GM13977 (cell line): ENCODE data around the gene SERPINA4.

Experiments used
- DNase-seq: peaks from one replicate; pipeline ENCODE4 v3.0.0; 2012; ENCODE audit warnings: low spot score
- in situ Hi-C: fragments of 300-500 bp; cut with MboI; formaldehyde crosslinking; loops from one replicate; pipeline ENCODE4 v1.12.0; 2022; ENCODE audit warnings: low sequenced_read_pairs, low pct_unique_long_range_greater_than_20kb, mixed read lengths, inconsistent platforms; ENCODE audit not compliant: unreplicated experiment
- TF ChIP-seq, protein P1 (sequence below): IDR thresholded peaks from 2 replicates; pipeline ENCODE4 v1.5.1; 2012; ENCODE audit warnings: mild to moderate bottlenecking, control low read depth; ENCODE audit not compliant: insufficient read depth; ENCODE audit errors: extremely low read depth, missing control alignments

The SERPINA4 gene

DNA sequence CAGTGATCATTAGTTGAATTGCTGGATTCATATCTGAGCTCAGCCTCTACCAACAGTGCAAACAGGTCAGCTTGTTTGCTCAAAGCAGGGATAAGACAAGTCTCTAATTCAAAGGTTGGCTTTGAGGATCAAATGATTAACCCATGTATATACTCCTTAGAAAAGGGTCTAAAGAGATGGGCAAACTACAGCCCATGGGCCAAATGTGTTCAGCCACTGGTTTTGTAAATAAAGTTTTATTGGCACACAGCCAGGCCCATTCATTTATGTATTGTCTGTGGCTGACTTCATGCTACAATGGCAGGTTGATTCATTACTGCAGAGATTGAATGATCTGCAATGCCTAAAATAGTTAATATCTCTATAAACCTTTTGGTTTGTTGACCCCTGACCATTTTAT lies 3.1 kb downstream of the SERPINA4 start:
- TF ChIP-seq, protein P1, sequence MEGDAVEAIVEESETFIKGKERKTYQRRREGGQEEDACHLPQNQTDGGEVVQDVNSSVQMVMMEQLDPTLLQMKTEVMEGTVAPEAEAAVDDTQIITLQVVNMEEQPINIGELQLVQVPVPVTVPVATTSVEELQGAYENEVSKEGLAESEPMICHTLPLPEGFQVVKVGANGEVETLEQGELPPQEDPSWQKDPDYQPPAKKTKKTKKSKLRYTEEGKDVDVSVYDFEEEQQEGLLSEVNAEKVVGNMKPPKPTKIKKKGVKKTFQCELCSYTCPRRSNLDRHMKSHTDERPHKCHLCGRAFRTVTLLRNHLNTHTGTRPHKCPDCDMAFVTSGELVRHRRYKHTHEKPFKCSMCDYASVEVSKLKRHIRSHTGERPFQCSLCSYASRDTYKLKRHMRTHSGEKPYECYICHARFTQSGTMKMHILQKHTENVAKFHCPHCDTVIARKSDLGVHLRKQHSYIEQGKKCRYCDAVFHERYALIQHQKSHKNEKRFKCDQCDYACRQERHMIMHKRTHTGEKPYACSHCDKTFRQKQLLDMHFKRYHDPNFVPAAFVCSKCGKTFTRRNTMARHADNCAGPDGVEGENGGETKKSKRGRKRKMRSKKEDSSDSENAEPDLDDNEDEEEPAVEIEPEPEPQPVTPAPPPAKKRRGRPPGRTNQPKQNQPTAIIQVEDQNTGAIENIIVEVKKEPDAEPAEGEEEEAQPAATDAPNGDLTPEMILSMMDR = no peak
- in situ Hi-C loops = no loop called here
- no peak for DNase-seq

DNA sequence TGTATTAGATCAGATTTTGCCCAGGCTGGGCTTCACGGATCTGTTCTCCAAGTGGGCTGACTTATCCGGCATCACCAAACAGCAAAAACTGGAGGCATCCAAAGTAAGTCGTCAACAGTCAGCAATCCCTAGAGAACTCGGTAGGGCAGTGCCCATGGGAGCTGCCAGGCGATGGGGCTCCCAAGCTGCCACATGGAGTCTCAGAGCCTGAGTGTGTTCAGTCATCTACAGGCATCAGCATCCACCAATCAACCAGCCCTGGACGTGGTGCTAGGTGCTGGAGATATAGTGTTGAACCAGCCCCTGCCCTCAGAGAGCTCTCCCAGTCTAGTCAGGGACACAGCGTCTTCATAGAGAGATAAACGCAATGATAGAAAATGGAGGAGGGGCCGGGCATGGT lies 6.9 kb downstream of the SERPINA4 start:
- in situ Hi-C loops = no loop called here
- TF ChIP-seq, protein P1 = no peak
- DNase-seq = no peak

DNA sequence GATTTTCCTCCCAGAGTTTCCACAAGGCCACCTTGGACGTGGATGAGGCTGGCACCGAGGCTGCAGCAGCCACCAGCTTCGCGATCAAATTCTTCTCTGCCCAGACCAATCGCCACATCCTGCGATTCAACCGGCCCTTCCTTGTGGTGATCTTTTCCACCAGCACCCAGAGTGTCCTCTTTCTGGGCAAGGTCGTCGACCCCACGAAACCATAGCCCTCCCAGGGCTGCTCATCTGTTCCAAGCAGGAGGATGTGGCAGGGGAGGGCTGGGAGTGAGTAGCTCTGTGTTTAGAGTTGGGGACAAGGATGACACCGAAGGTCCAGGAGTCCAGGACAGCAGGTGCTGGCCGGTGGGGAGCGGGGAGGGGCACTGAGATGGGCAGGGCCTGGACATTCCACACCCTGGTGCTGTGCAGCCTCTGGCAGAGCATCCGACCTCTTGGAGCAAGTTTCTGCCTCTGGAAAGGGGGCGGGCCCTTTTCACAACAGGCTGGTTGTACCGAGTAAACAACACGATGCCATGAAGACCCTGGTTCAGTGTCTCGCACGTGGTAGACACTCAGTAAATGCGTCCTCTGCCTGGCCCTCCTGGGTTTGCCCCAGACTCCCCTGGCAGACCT lies 8.2 kb downstream of the SERPINA4 start:
- in situ Hi-C loops = no loop called here
- DNase-seq = no peak
- TF ChIP-seq, protein P1 = no peak

DNA sequence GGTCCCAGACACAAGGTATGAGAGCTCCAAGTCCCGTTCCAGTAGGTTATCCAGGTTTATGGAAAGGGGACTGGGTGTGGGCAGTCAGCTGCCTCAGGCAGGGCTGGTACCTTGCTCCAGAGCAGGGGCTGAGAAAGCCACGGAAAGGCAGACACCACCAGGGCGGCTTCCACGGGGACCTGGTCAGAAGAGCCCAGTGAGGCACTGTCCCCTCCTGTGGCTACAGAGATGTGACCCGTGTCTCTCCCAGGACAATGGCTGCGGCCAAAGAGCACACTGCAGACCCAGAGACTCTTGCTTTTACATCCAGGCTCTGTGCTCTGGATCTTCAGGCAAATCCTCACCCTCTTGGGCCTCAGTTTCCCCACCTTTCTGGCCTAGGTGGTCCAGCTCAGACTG lies 8.8 kb downstream of the SERPINA4 start:
- TF ChIP-seq, protein P1 = no peak
- in situ Hi-C loops = no loop called here
- no peak for DNase-seq

DNA sequence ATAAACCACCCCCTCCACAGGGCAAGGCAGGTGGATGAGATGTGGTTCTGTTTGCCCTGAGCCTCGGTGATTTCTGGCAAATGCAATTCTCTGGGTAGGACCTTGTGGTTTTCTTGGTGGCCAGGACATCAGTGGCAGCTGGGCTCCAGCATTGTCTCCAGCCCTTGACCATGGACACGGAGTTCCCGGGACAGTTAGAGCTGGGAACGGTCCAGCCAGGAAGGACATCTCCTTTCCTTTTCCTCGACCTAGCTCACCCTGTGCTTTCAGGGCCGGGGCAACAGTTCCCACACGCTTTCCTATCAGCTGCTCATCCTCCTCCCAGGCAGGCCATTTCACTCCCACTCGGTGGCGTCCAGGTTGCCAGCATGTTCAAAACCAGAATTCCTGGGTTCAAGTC lies 9.2 kb downstream of the SERPINA4 start:
- no peak for DNase-seq
- TF ChIP-seq, protein P1 = no peak
- in situ Hi-C loops = no loop called here

DNA sequence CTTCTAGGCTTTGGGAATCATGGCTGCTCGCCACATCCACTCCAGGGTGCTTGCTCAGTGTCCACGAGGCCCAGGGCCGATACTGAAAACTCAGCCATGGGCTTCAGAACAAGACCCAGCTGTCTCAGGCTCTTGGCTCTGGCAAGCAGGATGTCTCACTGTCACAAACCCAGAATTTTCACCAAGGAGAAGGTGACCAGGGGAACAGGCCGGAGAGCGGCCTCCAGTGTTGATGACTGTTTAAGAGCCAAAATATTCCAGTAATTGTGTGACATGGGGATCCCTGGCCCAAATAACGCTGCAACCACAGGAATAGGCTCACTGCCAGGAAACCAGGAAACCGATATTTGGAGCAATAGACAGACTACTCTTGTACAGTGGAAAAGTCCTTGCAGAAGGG lies 10.2 kb downstream of the SERPINA4 start:
- no peak for DNase-seq
- in situ Hi-C loops = no loop called here
- TF ChIP-seq, protein P1 = no peak
